ENCODE data around the gene TRMT11. TPM values are rescaled to one million over a fixed set of nuclear protein-coding genes. Genes with fewer than 3 reads are reported as not detected.
A peak's percentile ranks its signal among the peaks of the same experiment; 100 is the strongest.

The TRMT11 gene
- total RNA-seq, 1 donor from 2014 or later, result 21.4 TPM

DNA sequence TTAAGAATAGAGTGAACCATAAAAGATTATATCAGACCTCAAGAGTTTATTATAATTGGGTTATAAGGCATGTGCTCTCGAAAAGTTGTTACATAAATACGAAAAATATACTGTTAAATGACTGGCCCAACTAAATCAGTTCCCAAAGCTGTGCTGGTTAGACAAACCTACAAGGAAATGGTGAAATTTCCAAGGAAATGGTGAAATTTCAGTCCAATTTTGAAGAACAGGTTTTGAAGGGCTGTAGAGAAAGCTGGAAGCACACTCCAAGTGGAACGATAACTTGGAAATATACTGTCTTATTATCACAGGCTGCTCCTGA is 400 bp upstream of the TRMT11 start:
- no peaks in the 10 kb centered on the region for H3K9me3 ChIP-seq (ENCODE audit: control insufficient read depth in 3 of 3, low read length in 3 of 3)
- no peaks in the 10 kb centered on the region for H3K27me3 ChIP-seq (ENCODE audit: control insufficient read depth in 3 of 3, insufficient read depth in 3 of 3, low read length in 3 of 3)
- H3K4me1 ChIP-seq (ENCODE audit: control insufficient read depth in 3 of 3, insufficient read depth in 3 of 3, low read length in 3 of 3), result peaks cover 7 to 22% (median 10%) of the 10 kb centered on the region in 3 donors
- H3K27ac ChIP-seq (ENCODE audit: low read depth, low read length), result peak overlapping the region; percentile 76
- peaks cover 0 to 5% (median 0%) of the 10 kb centered on the region in 3 donors for H3K36me3 ChIP-seq (ENCODE audit: control insufficient read depth in 3 of 3, insufficient read depth in 3 of 3, low read length in 3 of 3)
- H3K4me3 ChIP-seq (ENCODE audit: low read length in 3 of 3), result peak overlapping the region; percentile 87 to 94 (median 90)
- peak overlapping the region; percentile 82 to 97 (median 89) for H3K9ac ChIP-seq (ENCODE audit: low read depth in 1 of 3, low read length in 3 of 3)

- peaks cover 7 to 22% (median 10%) of the 10 kb centered on the region in 3 donors for H3K4me1 ChIP-seq (ENCODE audit: control insufficient read depth in 3 of 3, insufficient read depth in 3 of 3, low read length in 3 of 3)
- peak overlapping the region; percentile 87 to 94 (median 90) for H3K4me3 ChIP-seq (ENCODE audit: low read length in 3 of 3)
- no peaks in the 10 kb centered on the region for H3K9me3 ChIP-seq (ENCODE audit: control insufficient read depth in 3 of 3, low read length in 3 of 3)
- H3K27ac ChIP-seq (ENCODE audit: low read depth, low read length), result peak overlapping the region; percentile 76
- no peaks in the 10 kb centered on the region for H3K27me3 ChIP-seq (ENCODE audit: control insufficient read depth in 3 of 3, insufficient read depth in 3 of 3, low read length in 3 of 3)
- no peaks in the 10 kb centered on the region for H3K36me3 ChIP-seq (ENCODE audit: control insufficient read depth in 3 of 3, insufficient read depth in 3 of 3, low read length in 3 of 3)
- peak overlapping the region; percentile 82 to 97 (median 89) for H3K9ac ChIP-seq (ENCODE audit: low read depth in 1 of 3, low read length in 3 of 3)
Measured at GRCh38 chr6:125987026-125987617, 782 bp downstream of the TRMT11 start.

DNA sequence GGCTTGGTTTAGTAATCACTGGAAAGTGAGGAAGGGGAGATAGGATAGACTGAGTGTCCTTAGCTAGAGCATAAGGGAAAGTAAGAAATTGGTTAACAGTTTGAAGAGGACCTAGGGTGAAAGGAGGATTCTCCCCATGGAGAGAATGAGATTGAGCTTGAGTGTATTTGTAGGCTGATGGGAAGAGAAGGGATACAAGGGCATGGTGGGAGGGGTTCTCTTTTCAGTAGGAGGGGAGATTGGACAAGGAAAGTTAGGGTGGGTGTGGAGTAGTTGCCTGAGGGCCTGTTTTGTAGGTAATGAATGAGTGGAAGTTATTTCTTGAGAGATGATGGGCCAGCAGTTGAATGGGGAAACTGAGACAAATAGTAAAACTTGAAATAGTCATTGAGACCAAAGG is 1.9 kb downstream of the TRMT11 start:
- Histone ChIP-seq H3K4me3 (ENCODE audit: low read length in 3 of 3) (no peak overlapping the region), H3K9ac (ENCODE audit: low read depth in 1 of 3, low read length in 3 of 3) (no peak overlapping the region), H3K36me3 (ENCODE audit: control insufficient read depth in 3 of 3, insufficient read depth in 3 of 3, low read length in 3 of 3) (no peaks in the 10 kb centered on the region), H3K27ac (ENCODE audit: low read depth, low read length) (no peak overlapping the region), H3K4me1 (ENCODE audit: control insufficient read depth in 3 of 3, insufficient read depth in 3 of 3, low read length in 3 of 3) (peaks cover 7 to 22% (median 10%) of the 10 kb centered on the region in 3 donors), H3K27me3 (ENCODE audit: control insufficient read depth in 3 of 3, insufficient read depth in 3 of 3, low read length in 3 of 3) (no peaks in the 10 kb centered on the region), H3K9me3 (ENCODE audit: control insufficient read depth in 3 of 3, low read length in 3 of 3) (no peaks in the 10 kb centered on the region)

- H3K9ac ChIP-seq (ENCODE audit: low read depth in 1 of 3, low read length in 3 of 3), result no peak overlapping the region
- no peaks in the 10 kb centered on the region for H3K9me3 ChIP-seq (ENCODE audit: control insufficient read depth in 3 of 3, low read length in 3 of 3)
- H3K4me1 ChIP-seq (ENCODE audit: control insufficient read depth in 3 of 3, insufficient read depth in 3 of 3, low read length in 3 of 3), result peaks cover 7 to 22% (median 10%) of the 10 kb centered on the region in 3 donors
Measured at GRCh38 chr6:125989631-125990030, 3.3 kb downstream of the TRMT11 start.

GRCh38 chr6:125991653-125992052 is 5.3 kb downstream of the TRMT11 start:
- no peaks in the 10 kb centered on the region for H3K9me3 ChIP-seq (ENCODE audit: control insufficient read depth in 3 of 3, low read length in 3 of 3)
- H3K9ac ChIP-seq (ENCODE audit: low read depth in 1 of 3, low read length in 3 of 3), result no peak overlapping the region
- no peak overlapping the region for H3K27ac ChIP-seq (ENCODE audit: low read depth, low read length)
- peaks cover 0 to 2% (median 0%) of the 10 kb centered on the region in 3 donors for H3K36me3 ChIP-seq (ENCODE audit: control insufficient read depth in 3 of 3, insufficient read depth in 3 of 3, low read length in 3 of 3)
- peaks cover 0 to 8% (median 4%) of the 10 kb centered on the region in 3 donors for H3K4me1 ChIP-seq (ENCODE audit: control insufficient read depth in 3 of 3, insufficient read depth in 3 of 3, low read length in 3 of 3)
- H3K27me3 ChIP-seq (ENCODE audit: control insufficient read depth in 3 of 3, insufficient read depth in 3 of 3, low read length in 3 of 3), result no peaks in the 10 kb centered on the region
- H3K4me3 ChIP-seq (ENCODE audit: low read length in 3 of 3), result no peak overlapping the region

More at GRCh38 chr6:125989631-125990030, 3.3 kb downstream of the TRMT11 start:
- Histone ChIP-seq H3K36me3 (ENCODE audit: control insufficient read depth in 3 of 3, insufficient read depth in 3 of 3, low read length in 3 of 3) (peaks cover 0 to under 1% (median 0%) of the 10 kb centered on the region in 3 donors), H3K4me3 (ENCODE audit: low read length in 3 of 3) (no peak overlapping the region), H3K27ac (ENCODE audit: low read depth, low read length) (no peak overlapping the region), H3K27me3 (ENCODE audit: control insufficient read depth in 3 of 3, insufficient read depth in 3 of 3, low read length in 3 of 3) (no peaks in the 10 kb centered on the region)

DNA sequence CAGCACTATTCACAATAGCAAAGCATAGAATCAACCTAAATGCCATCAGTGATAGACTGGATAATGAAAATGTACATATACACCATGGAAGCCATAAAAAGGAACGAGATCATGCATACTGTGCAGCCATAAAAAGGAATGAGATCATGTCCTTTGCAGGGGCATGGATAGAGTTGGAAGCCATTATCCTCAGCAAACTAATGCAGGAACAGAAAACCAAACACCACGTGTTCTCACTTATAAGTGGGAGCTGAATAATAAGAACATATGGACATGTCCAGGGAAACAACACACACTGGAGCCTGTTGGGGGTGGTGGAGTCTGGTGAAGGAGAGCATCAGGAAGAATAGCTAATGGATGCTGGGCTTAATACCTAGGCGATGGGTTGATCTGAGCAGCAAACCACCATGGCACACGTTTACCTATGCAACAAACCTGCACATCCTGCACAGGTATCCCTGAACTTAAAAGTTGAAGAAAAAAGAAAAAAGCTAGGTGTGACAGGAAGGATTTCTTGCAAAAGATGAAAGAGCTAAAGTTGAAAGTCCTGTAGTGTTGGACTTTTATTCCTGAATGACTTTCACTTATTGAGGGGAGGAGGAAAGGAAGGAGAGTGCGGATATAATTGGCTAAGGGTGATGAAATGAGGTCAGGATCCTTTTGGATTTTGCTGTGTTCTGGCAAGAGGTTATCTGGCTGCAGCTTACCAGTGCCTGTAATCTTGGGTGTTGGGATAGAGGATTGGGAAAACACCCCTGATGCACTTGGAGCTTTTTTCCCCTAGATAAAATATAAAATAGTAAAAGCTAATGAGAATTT is 8.5 kb downstream of the TRMT11 start:
- Histone ChIP-seq H3K27ac (ENCODE audit: low read depth, low read length) (no peak overlapping the region), H3K9ac (ENCODE audit: low read depth in 1 of 3, low read length in 3 of 3) (no peak overlapping the region), H3K4me3 (ENCODE audit: low read length in 3 of 3) (no peak overlapping the region), H3K4me1 (ENCODE audit: control insufficient read depth in 3 of 3, insufficient read depth in 3 of 3, low read length in 3 of 3) (no peaks in the 10 kb centered on the region), H3K36me3 (ENCODE audit: control insufficient read depth in 3 of 3, insufficient read depth in 3 of 3, low read length in 3 of 3) (peaks cover 0 to 11% (median 6%) of the 10 kb centered on the region in 3 donors), H3K9me3 (ENCODE audit: control insufficient read depth in 3 of 3, low read length in 3 of 3) (no peaks in the 10 kb centered on the region), H3K27me3 (ENCODE audit: control insufficient read depth in 3 of 3, insufficient read depth in 3 of 3, low read length in 3 of 3) (no peaks in the 10 kb centered on the region)

- Histone ChIP-seq H3K27me3 (ENCODE audit: control insufficient read depth in 3 of 3, insufficient read depth in 3 of 3, low read length in 3 of 3) (no peaks in the 10 kb centered on the region), H3K9ac (ENCODE audit: low read depth in 1 of 3, low read length in 3 of 3) (no peak overlapping the region), H3K9me3 (ENCODE audit: control insufficient read depth in 3 of 3, low read length in 3 of 3) (no peaks in the 10 kb centered on the region), H3K4me3 (ENCODE audit: low read length in 3 of 3) (no peak overlapping the region), H3K4me1 (ENCODE audit: control insufficient read depth in 3 of 3, insufficient read depth in 3 of 3, low read length in 3 of 3) (no peaks in the 10 kb centered on the region), H3K27ac (ENCODE audit: low read depth, low read length) (no peak overlapping the region), H3K36me3 (ENCODE audit: control insufficient read depth in 3 of 3, insufficient read depth in 3 of 3, low read length in 3 of 3) (peaks cover 0 to 15% (median 11%) of the 10 kb centered on the region in 3 donors)
Measured at GRCh38 chr6:125995972-125996580, 9.7 kb downstream of the TRMT11 start.

GRCh38 chr6:126002755-126003679 is 16.7 kb downstream of the TRMT11 start:
- Histone ChIP-seq H3K9ac (ENCODE audit: low read depth in 1 of 3, low read length in 3 of 3) (no peak overlapping the region), H3K9me3 (ENCODE audit: control insufficient read depth in 3 of 3, low read length in 3 of 3) (no peaks in the 10 kb centered on the region), H3K27ac (ENCODE audit: low read depth, low read length) (no peak overlapping the region), H3K4me3 (ENCODE audit: low read length in 3 of 3) (no peak overlapping the region), H3K27me3 (ENCODE audit: control insufficient read depth in 3 of 3, insufficient read depth in 3 of 3, low read length in 3 of 3) (no peaks in the 10 kb centered on the region), H3K36me3 (ENCODE audit: control insufficient read depth in 3 of 3, insufficient read depth in 3 of 3, low read length in 3 of 3) (peaks cover 0 to 17% (median 9%) of the 10 kb centered on the region in 3 donors), H3K4me1 (ENCODE audit: control insufficient read depth in 3 of 3, insufficient read depth in 3 of 3, low read length in 3 of 3) (no peaks in the 10 kb centered on the region)

DNA sequence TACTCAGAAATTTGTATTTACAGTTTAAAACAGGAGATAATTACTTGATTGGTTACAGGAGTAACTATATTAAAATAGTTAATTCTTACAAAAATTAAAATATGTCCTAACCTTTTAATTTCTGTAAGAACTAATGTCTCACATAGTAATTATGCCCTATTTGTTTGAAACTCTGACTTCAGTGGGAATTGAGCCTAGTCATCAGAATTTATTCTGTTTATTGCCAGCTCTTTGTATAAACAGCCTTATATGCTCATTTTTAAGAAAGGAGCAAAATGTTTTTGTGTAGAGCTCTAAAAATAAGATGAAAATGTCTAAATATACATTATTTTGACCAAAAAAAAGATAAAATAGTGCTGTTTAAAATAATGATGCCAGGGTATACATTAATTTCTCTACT is 21.5 kb downstream of the TRMT11 start:
- H3K27ac ChIP-seq (ENCODE audit: low read depth, low read length), result no peak overlapping the region
- no peak overlapping the region for H3K9ac ChIP-seq (ENCODE audit: low read depth in 1 of 3, low read length in 3 of 3)
- no peaks in the 10 kb centered on the region for H3K4me1 ChIP-seq (ENCODE audit: control insufficient read depth in 3 of 3, insufficient read depth in 3 of 3, low read length in 3 of 3)
- H3K27me3 ChIP-seq (ENCODE audit: control insufficient read depth in 3 of 3, insufficient read depth in 3 of 3, low read length in 3 of 3), result no peaks in the 10 kb centered on the region
- no peaks in the 10 kb centered on the region for H3K9me3 ChIP-seq (ENCODE audit: control insufficient read depth in 3 of 3, low read length in 3 of 3)
- no peak overlapping the region for H3K4me3 ChIP-seq (ENCODE audit: low read length in 3 of 3)
- H3K36me3 ChIP-seq (ENCODE audit: control insufficient read depth in 3 of 3, insufficient read depth in 3 of 3, low read length in 3 of 3), result peaks cover 6 to 28% (median 27%) of the 10 kb centered on the region in 3 donors

Measured in skeletal muscle tissue (tissue), 4 donors.